ENCODE data around the gene FYB1. TPM values are rescaled to one million over a fixed set of nuclear protein-coding genes. Genes with fewer than 3 reads are reported as not detected.
A peak's percentile ranks its signal among the peaks of the same experiment; 100 is the strongest.

The FYB1 gene
- total and polyA plus RNA-seq, 2 experiments from 2014 or later, result not detected

DNA sequence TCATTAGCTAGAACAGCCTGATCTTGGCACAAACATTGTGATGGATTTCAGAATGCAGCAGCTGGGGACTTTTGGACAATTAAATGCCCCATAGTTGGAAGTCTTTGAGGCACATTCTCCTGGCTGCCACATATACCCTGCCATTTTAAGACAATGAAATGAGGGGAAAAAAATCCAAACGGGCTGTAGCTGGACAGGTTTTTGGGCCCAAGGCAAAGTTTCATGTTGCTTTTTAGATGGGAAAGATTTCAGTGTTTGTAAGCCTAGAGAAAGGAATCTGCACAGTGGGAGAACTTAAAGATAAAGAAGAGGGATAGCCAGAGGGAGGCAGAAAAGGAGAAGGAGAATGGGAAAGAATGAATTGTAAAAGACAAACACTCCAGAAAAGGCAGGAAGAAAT lies 115.1 kb downstream of the FYB1 start:
- no peaks in the 10 kb centered on the region for H3K79me2 ChIP-seq (replicated peaks; ENCODE audit: insufficient read depth)
- Mint-ChIP-seq H3K36me3 (ENCODE audit: low read depth) (no peaks in the 10 kb centered on the region), H3K4me3 (no peak overlapping the region), H3K4me1 (no peaks in the 10 kb centered on the region; the same call in 2 of the 3 replicates), H3K9me3 (no peaks in the 10 kb centered on the region), H3K27me3 (ENCODE audit: insufficient read depth, low read depth, poor library complexity) (peaks cover 6% of the 10 kb centered on the region), H3K27ac (no peak overlapping the region)
- H4K20me1 ChIP-seq (replicated peaks; ENCODE audit: insufficient read depth), result no peaks in the 10 kb centered on the region
- no peak overlapping the region for H3K4me2 ChIP-seq
- no peak overlapping the region for H3K4me3 ChIP-seq
- H3K4me1 ChIP-seq (ENCODE audit: insufficient read depth), result no peaks in the 10 kb centered on the region
- no peak for DNase-seq (ENCODE audit: low spot score)
- H3K27me3 ChIP-seq (ENCODE audit: insufficient read depth), result no peaks in the 10 kb centered on the region
- H2AFZ ChIP-seq, result peak overlapping the region; percentile 60
- no peaks in the 10 kb centered on the region for H3K36me3 ChIP-seq (ENCODE audit: insufficient read depth)
- TF ChIP-seq, protein P1, sequence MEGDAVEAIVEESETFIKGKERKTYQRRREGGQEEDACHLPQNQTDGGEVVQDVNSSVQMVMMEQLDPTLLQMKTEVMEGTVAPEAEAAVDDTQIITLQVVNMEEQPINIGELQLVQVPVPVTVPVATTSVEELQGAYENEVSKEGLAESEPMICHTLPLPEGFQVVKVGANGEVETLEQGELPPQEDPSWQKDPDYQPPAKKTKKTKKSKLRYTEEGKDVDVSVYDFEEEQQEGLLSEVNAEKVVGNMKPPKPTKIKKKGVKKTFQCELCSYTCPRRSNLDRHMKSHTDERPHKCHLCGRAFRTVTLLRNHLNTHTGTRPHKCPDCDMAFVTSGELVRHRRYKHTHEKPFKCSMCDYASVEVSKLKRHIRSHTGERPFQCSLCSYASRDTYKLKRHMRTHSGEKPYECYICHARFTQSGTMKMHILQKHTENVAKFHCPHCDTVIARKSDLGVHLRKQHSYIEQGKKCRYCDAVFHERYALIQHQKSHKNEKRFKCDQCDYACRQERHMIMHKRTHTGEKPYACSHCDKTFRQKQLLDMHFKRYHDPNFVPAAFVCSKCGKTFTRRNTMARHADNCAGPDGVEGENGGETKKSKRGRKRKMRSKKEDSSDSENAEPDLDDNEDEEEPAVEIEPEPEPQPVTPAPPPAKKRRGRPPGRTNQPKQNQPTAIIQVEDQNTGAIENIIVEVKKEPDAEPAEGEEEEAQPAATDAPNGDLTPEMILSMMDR (conservative IDR thresholded peaks at IDR 0.05; ENCODE audit: low read depth in 2 of 2), result no peak
- TF ChIP-seq NANOG (IDR thresholded peaks at IDR 0.05; ENCODE audit: borderline replicate concordance), result no peak
- no peak for TF ChIP-seq REST (IDR thresholded peaks at IDR 0.05; ENCODE audit: unreplicated experiment)
- TF ChIP-seq POLR2AphosphoS5 (IDR thresholded peaks at IDR 0.05; ENCODE audit: low read depth), result no peak
- TF ChIP-seq ZNF114 (CRISPR knock-in tag; IDR thresholded peaks at IDR 0.05), result no peak
- no peak for TF ChIP-seq ETS1 (IDR thresholded peaks at IDR 0.05)
- TF ChIP-seq STAT1 (IDR thresholded peaks at IDR 0.05; ENCODE audit: unreplicated experiment), result no peak
- no peak for TF ChIP-seq ZNF462 (CRISPR knock-in tag; IDR thresholded peaks at IDR 0.05)
- no peak for TF ChIP-seq JUNB (IDR thresholded peaks at IDR 0.05; ENCODE audit: unreplicated experiment)
- no peak for TF ChIP-seq CREB1 (CRISPR knock-in tag; IDR thresholded peaks at IDR 0.05; ENCODE audit: low read depth)
- no peak for TF ChIP-seq ZNF331 (CRISPR knock-in tag; IDR thresholded peaks at IDR 0.05; ENCODE audit: low read depth)
- TF ChIP-seq EZH2phosphoT487 (IDR thresholded peaks at IDR 0.05; ENCODE audit: unreplicated experiment), result no peak
- TF ChIP-seq EZH2 (IDR thresholded peaks at IDR 0.05; ENCODE audit: low read depth, unreplicated experiment), result no peak
- H3F3A ChIP-seq (replicated peaks; ENCODE audit: low read depth), result no peaks in the 10 kb centered on the region
- no peak overlapping the region for H3K27ac ChIP-seq (ENCODE audit: low read depth)
- no peak for ATAC-seq
- peaks cover 1% of the 10 kb centered on the region; the same call in 1 of the 2 replicates for H3K9me2 ChIP-seq (ENCODE audit: insufficient read depth)

Measured in GM23338 (cell line).